ENCODE results near the gene APBB2.

APBB2 gene

DNA sequence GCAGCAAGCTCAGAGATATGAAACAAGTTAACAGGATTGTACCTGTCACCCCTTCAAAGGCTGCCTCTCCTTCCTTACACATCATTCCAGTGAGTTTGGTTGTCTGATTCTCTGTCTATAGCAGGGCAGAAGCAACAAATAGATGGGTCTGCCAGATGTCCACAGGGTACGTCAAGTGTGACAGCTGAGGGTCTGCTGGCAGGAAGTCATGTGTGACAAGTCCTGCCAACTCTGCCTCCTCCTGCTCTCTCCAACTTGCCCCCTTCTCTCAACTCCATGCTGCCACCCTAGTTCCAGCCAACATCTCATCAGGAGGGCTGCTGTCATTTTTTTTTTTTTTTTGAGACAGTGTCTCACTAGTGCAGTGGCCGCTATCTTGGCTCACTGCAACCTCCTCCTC is 355.4 kb downstream of the APBB2 start:
- no peaks in the 10 kb centered on the region for H3K9me3 ChIP-seq
- no peak overlapping the region for H3K4me3 ChIP-seq (ENCODE audit: low read depth in 1 of 2, low read length in 1 of 2)
- H3K4me1 ChIP-seq (ENCODE audit: control insufficient read depth in 1 of 2, insufficient read depth in 1 of 2, low read depth in 1 of 2, low read length in 1 of 2): peaks cover 15 to 24% of the 10 kb centered on the region in 2 experiments
- TF ChIP-seq CTCF (IDR thresholded peaks at IDR 0.05): no peak
- no peaks in the 10 kb centered on the region for H3K36me3 ChIP-seq
- H3K27me3 ChIP-seq: peaks cover 12% of the 10 kb centered on the region
- H3K27ac ChIP-seq: no peak overlapping the region

DNA sequence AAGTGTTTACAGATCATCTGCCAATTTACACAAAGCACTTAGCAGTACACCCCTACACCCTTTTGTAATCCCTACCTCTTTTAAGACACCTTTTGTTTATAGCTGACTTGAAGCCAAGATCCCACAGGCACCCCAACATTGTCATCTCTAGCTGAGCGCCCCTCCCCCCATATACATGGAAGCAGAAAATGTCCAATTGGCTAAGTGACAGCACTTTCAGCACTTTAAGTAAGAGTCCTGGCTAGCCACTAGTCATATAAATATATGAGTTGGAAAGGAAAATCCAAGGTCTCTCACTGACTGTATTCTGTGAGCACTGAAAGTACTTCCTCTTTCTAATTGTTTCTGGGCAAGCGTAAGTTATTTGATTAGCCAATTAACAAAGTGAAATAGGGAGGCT is 356.4 kb downstream of the APBB2 start:
- no peak for TF ChIP-seq CTCF (IDR thresholded peaks at IDR 0.05)
- H3K4me1 ChIP-seq (ENCODE audit: control insufficient read depth in 1 of 2, insufficient read depth in 1 of 2, low read depth in 1 of 2, low read length in 1 of 2): peaks cover 15 to 24% of the 10 kb centered on the region in 2 experiments

DNA sequence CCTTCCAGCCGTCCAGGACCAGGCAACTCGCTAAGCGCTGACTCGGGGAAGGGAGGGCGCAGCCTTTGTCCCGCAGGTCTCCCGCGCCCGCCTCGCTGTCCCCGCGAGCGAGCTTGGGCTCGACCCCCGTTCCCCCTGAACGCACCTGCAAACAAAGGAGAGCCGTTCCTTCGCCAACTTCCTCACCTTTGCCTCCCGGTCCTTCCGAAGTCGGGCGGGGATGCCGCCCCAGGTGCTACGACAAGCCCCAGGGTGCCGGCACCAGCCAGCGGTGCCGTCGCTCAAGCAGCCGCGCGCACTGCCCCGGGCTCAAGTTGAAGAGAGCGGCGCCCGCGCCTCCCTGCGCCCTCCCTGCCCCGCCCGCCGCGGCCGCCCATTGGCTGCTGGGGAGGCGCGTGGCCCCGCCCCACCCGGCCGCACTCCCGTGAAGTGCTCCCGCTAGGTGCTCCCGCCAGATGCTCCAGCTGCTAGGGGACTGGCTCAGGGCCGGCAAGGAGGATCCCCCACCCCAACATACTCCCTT is 357.4 kb downstream of the APBB2 start:
- TF ChIP-seq CTCF (IDR thresholded peaks at IDR 0.05): no peak

More for the DNA sequence above, 356.4 kb downstream of the APBB2 start:
- no peak overlapping the region for H3K4me3 ChIP-seq (ENCODE audit: low read depth in 1 of 2, low read length in 1 of 2)
- no peaks in the 10 kb centered on the region for H3K36me3 ChIP-seq
- peaks cover 12% of the 10 kb centered on the region for H3K27me3 ChIP-seq
- H3K9me3 ChIP-seq: no peaks in the 10 kb centered on the region
- H3K27ac ChIP-seq: no peak overlapping the region

GRCh38 chr4:40856277-40856839 is 358.0 kb downstream of the APBB2 start:
- no peak for TF ChIP-seq CTCF (IDR thresholded peaks at IDR 0.05)
- peaks cover 15 to 24% of the 10 kb centered on the region in 2 experiments for H3K4me1 ChIP-seq (ENCODE audit: control insufficient read depth in 1 of 2, insufficient read depth in 1 of 2, low read depth in 1 of 2, low read length in 1 of 2)
- H3K27me3 ChIP-seq: peaks cover 12% of the 10 kb centered on the region

More for the DNA sequence above, 357.4 kb downstream of the APBB2 start:
- Histone ChIP-seq H3K27ac (no peak overlapping the region), H3K27me3 (peaks cover 12% of the 10 kb centered on the region), H3K36me3 (no peaks in the 10 kb centered on the region), H3K4me3 (ENCODE audit: low read depth in 1 of 2, low read length in 1 of 2) (peak overlapping the region; percentile 60 to 62), H3K4me1 (ENCODE audit: control insufficient read depth in 1 of 2, insufficient read depth in 1 of 2, low read depth in 1 of 2, low read length in 1 of 2) (peaks cover 15 to 24% of the 10 kb centered on the region in 2 experiments), H3K9me3 (no peaks in the 10 kb centered on the region)

GRCh38 chr4:40850496-40850895 is 363.8 kb downstream of the APBB2 start:
- H3K9me3 ChIP-seq: no peaks in the 10 kb centered on the region
- H3K27me3 ChIP-seq: no peaks in the 10 kb centered on the region
- peaks cover under 1 to 3% of the 10 kb centered on the region in 2 experiments for H3K4me1 ChIP-seq (ENCODE audit: control insufficient read depth in 1 of 2, insufficient read depth in 1 of 2, low read depth in 1 of 2, low read length in 1 of 2)
- H3K27ac ChIP-seq: no peak overlapping the region
- no peak for TF ChIP-seq CTCF (IDR thresholded peaks at IDR 0.05)
- H3K36me3 ChIP-seq: no peaks in the 10 kb centered on the region
- H3K4me3 ChIP-seq (ENCODE audit: low read depth in 1 of 2, low read length in 1 of 2): no peak overlapping the region

More at GRCh38 chr4:40856277-40856839, 358.0 kb downstream of the APBB2 start:
- no peak overlapping the region for H3K27ac ChIP-seq
- no peaks in the 10 kb centered on the region for H3K36me3 ChIP-seq
- no peaks in the 10 kb centered on the region for H3K9me3 ChIP-seq
- peak overlapping the region; percentile 60 to 62 for H3K4me3 ChIP-seq (ENCODE audit: low read depth in 1 of 2, low read length in 1 of 2)

All from neutrophil (primary cell).